GM23338 (cell line): ENCODE measurements around the gene NKD1. TPM values are rescaled to one million over a fixed set of nuclear protein-coding genes. Genes with fewer than 3 reads are reported as not detected.

ENCODE experiments used
- ATAC-seq: fragments of 200-7000 bp; cut with Tn5 transposase; 3 replicates; pipeline ENCODE4 v1.9.1; 2020
- DNase-seq: peaks from one replicate; pipeline ENCODE4 v3.0.0-alpha.2; 2015; ENCODE audit warnings: low spot score
- H2AFZ ChIP-seq: fragments of 200-600 bp; sonication (generic); 2 replicates; pipeline ENCODE4 v1.8.0; 2016; ENCODE audit warnings: antibody characterized with exemption, mild to moderate bottlenecking, moderate library complexity
- H3F3A ChIP-seq: fragments of 200-600 bp; sonication (generic); replicated peaks from 2 replicates; pipeline ENCODE4 v1.8.0; 2017; ENCODE audit warnings: antibody characterized with exemption, mixed run types, low read depth
- H3K27ac ChIP-seq: fragments of 200-600 bp; sonication (generic); 2 replicates; pipeline ENCODE4 v1.6.1; 2016; ENCODE audit warnings: low read depth
- H3K27me3 ChIP-seq: fragments of 200-600 bp; sonication (generic); 2 replicates; pipeline ENCODE4 v1.8.0; 2016; ENCODE audit warnings: mild to moderate bottlenecking, mixed run types, moderate library complexity; ENCODE audit not compliant: insufficient read depth
- H3K36me3 ChIP-seq: fragments of 200-600 bp; sonication (generic); 2 replicates; pipeline ENCODE4 v1.8.0; 2016; ENCODE audit warnings: mild to moderate bottlenecking; ENCODE audit not compliant: insufficient read depth
- H3K4me1 ChIP-seq: fragments of 200-600 bp; sonication (generic); 2 replicates; pipeline ENCODE4 v1.8.0; 2016; ENCODE audit warnings: mild to moderate bottlenecking, moderate library complexity; ENCODE audit not compliant: insufficient read depth
- H3K4me2 ChIP-seq: fragments of 200-600 bp; sonication (generic); 2 replicates; pipeline ENCODE4 v1.7.1; 2017; ENCODE audit warnings: mixed run types
- H3K4me3 ChIP-seq: fragments of 200-600 bp; sonication (generic); 2 replicates; pipeline ENCODE4 v1.6.1; 2016; ENCODE audit warnings: mixed run types
- H3K79me2 ChIP-seq: fragments of 200-600 bp; sonication (generic); replicated peaks from 2 replicates; pipeline ENCODE4 v1.8.0; 2017; ENCODE audit warnings: mild to moderate bottlenecking; ENCODE audit not compliant: insufficient read depth
- H3K9me2 ChIP-seq: fragments of 200-600 bp; sonication (generic); 2 replicates; pipeline ENCODE4 v1.8.0; 2017; ENCODE audit not compliant: insufficient read depth
- H4K20me1 ChIP-seq: fragments of 200-600 bp; sonication (generic); replicated peaks from 2 replicates; pipeline ENCODE4 v1.8.0; 2017; ENCODE audit warnings: mild to moderate bottlenecking; ENCODE audit not compliant: insufficient read depth
- H3K27ac Mint-ChIP-seq: 2 replicates; pipeline ENCODE4 v1.8.0; 2020; ENCODE audit warnings: inconsistent platforms, mild to moderate bottlenecking, moderate library complexity, mixed read lengths
- H3K27me3 Mint-ChIP-seq: 3 replicates; pipeline ENCODE4 v1.8.0; 2022; ENCODE audit warnings: low read depth, mild to moderate bottlenecking, moderate library complexity, mixed read lengths, inconsistent platforms; ENCODE audit not compliant: insufficient read depth, poor library complexity
- H3K36me3 Mint-ChIP-seq: 3 replicates; pipeline ENCODE4 v1.8.0; 2021; ENCODE audit warnings: low read depth, mild to moderate bottlenecking, inconsistent platforms, moderate library complexity, mixed read lengths
- H3K4me1 Mint-ChIP-seq: 3 replicates; pipeline ENCODE4 v1.8.0; 2020; ENCODE audit warnings: mild to moderate bottlenecking, inconsistent platforms, mixed read lengths
- H3K4me3 Mint-ChIP-seq: 3 replicates; pipeline ENCODE4 v1.8.0; 2021; ENCODE audit warnings: moderate library complexity, mild to moderate bottlenecking, inconsistent platforms, mixed read lengths
- H3K9me3 Mint-ChIP-seq: 3 replicates; pipeline ENCODE4 v1.8.0; 2020; ENCODE audit warnings: moderate library complexity, mild to moderate bottlenecking, inconsistent platforms, mixed read lengths
- CREB1 ChIP-seq: fragments of 250-450 bp; sonication (Bioruptor Pico); IDR thresholded peaks from 2 replicates; pipeline ENCODE4 v1.5.0; 2020; ENCODE audit warnings: low read depth, mild to moderate bottlenecking, moderate library complexity
- EZH2 ChIP-seq: fragments of 200-600 bp; sonication (generic); IDR thresholded peaks from one replicate; pipeline ENCODE4 v1.8.0; 2017; ENCODE audit warnings: antibody characterized with exemption, mild to moderate bottlenecking, low read depth; ENCODE audit not compliant: unreplicated experiment
- EZH2phosphoT487 ChIP-seq: fragments of 200-600 bp; sonication (generic); IDR thresholded peaks from one replicate; pipeline ENCODE4 v1.8.1; 2018; ENCODE audit warnings: antibody characterized with exemption; ENCODE audit not compliant: unreplicated experiment
- POLR2AphosphoS5 ChIP-seq: IDR thresholded peaks from 2 replicates; pipeline ENCODE4 v1.6.1; 2016; ENCODE audit warnings: antibody characterized with exemption, low read depth
- ZNF331 ChIP-seq: fragments of 250-450 bp; sonication (Bioruptor Pico); IDR thresholded peaks from 2 replicates; pipeline ENCODE4 v1.5.0; 2020; ENCODE audit warnings: low read depth, mild to moderate bottlenecking, moderate library complexity
- ZNF462 ChIP-seq: fragments of 250-450 bp; sonication (Bioruptor Pico); IDR thresholded peaks from 2 replicates; pipeline ENCODE4 v1.5.0; 2020; ENCODE audit warnings: mild to moderate bottlenecking, moderate library complexity
- polyA plus RNA-seq: library from polyadenylated mRNA; unstranded; fragments of >200 nt; fragmentation: Nextera tagmentation; extraction: Ambion mirVana; gene quantifications from 2 replicates; pipeline ENCODE4 v1.2.1, GENCODE V29; 2016
- total RNA-seq: library from RNA; depleted of rRNA; stranded (reverse); fragments of >200 nt; shearing (Covaris generic); gene quantifications from 2 replicates; pipeline ENCODE4 v1.2.3, GENCODE V29; 2014
- TF ChIP-seq, protein P1 (sequence below), 2 experiments: fragments of 200-600 bp in 1 of 2; sonication (generic) in 1 of 2; conservative IDR thresholded peaks; 2 replicates each; pipeline versions ENCODE4 v1.5.1 to v1.6.1; 2016 to 2017; ENCODE audit warnings: antibody characterized with exemption in 2 of 2, low read depth in 2 of 2, mild to moderate bottlenecking in 2 of 2, moderate library complexity in 1 of 2

Gene NKD1
- total and polyA plus RNA-seq, 2 experiments from 2014 or later, result 2.1 to 2.3 TPM

DNA sequence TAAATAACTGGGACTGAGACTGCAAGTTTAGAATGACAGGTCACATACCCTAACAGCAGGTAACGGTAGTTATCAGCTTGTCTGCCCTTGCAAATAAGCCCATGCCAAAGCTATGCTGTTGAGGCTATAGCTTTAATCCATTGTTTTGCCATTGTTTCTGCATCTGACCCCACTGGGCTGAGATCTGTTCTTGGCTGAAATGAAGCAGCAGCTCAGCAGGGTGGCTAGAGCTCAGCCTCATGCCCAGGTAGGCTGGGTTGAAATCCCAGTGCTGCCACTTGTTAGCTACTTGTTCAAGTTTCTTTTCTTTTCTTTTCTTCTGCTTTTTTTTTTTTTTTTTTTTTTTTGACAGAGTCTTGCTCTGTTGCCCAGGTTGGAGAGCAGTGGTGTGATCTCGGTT is 40.1 kb downstream of the NKD1 start (continued):
- TF ChIP-seq ZNF462 (CRISPR knock-in tag) (no peak), ZNF331 (CRISPR knock-in tag) (no peak), EZH2phosphoT487 (no peak), POLR2AphosphoS5 (no peak), EZH2 (no peak), CREB1 (CRISPR knock-in tag) (no peak)
- TF ChIP-seq, protein P1, sequence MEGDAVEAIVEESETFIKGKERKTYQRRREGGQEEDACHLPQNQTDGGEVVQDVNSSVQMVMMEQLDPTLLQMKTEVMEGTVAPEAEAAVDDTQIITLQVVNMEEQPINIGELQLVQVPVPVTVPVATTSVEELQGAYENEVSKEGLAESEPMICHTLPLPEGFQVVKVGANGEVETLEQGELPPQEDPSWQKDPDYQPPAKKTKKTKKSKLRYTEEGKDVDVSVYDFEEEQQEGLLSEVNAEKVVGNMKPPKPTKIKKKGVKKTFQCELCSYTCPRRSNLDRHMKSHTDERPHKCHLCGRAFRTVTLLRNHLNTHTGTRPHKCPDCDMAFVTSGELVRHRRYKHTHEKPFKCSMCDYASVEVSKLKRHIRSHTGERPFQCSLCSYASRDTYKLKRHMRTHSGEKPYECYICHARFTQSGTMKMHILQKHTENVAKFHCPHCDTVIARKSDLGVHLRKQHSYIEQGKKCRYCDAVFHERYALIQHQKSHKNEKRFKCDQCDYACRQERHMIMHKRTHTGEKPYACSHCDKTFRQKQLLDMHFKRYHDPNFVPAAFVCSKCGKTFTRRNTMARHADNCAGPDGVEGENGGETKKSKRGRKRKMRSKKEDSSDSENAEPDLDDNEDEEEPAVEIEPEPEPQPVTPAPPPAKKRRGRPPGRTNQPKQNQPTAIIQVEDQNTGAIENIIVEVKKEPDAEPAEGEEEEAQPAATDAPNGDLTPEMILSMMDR (conservative IDR thresholded peaks at IDR 0.05; ENCODE audit: low read depth in 2 of 2), result no peak

GRCh38 chr16:50591209-50591608 is 43.0 kb downstream of the NKD1 start:
- no peaks in the 10 kb centered on the region for H3K36me3 ChIP-seq
- H3K79me2 ChIP-seq, result no peaks in the 10 kb centered on the region
- H3K9me2 ChIP-seq, result no peaks in the 10 kb centered on the region
- no peaks in the 10 kb centered on the region for H4K20me1 ChIP-seq
- H3K4me1 ChIP-seq, result 0 out of 2 replicates have a peak, but pooled peaks cover 3% of the 10 kb centered on the region
- Mint-ChIP-seq H3K36me3 (no peaks in the 10 kb centered on the region), H3K4me1 (peaks cover 22% of the 10 kb centered on the region; the same call in 2 of the 3 replicates), H3K27me3 (peaks cover 10% of the 10 kb centered on the region), H3K27ac (no peak overlapping the region; the same call in 1 of the 2 replicates), H3K9me3 (0 out of 3 replicates have a peak, but pooled peaks cover 3% of the 10 kb centered on the region), H3K4me3 (no peak overlapping the region)
- H2AFZ ChIP-seq, result no peak overlapping the region
- H3K27me3 ChIP-seq, result no peaks in the 10 kb centered on the region
- no peak overlapping the region for H3K4me2 ChIP-seq
- ATAC-seq (no peak), DNase-seq (no peak)
- no peak overlapping the region for H3K4me3 ChIP-seq
- H3K27ac ChIP-seq, result no peak overlapping the region
- no peaks in the 10 kb centered on the region for H3F3A ChIP-seq
- TF ChIP-seq ZNF462 (CRISPR knock-in tag) (no peak), ZNF331 (CRISPR knock-in tag) (no peak)
